GM18907 (cell line): ENCODE results near the gene ADAP1.

Experiments used
- ATAC-seq: cut with Tn5 transposase; IDR thresholded peaks from one replicate; pipeline ENCODE4 v1.9.1; 2021; ENCODE audit warnings: mild to moderate bottlenecking, moderate library complexity; ENCODE audit not compliant: unreplicated experiment

The ADAP1 gene

DNA sequence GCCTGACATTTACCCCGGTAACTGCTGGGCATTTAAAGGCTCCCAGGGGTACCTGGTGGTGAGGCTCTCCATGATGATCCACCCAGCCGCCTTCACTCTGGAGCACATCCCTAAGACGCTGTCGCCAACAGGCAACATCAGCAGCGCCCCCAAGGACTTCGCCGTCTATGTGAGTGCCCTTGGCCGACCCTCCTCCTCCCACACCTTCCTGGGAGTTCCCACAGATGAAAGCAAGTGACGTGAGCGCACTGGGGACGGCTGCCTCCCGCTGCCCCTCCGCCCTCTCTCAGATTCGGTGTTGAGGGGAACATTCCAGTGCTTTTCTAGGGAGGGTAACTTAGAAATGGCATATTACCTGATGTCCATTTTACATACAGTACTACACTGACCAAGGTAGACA is 85.1 kb downstream of the ADAP1 start:
- no peak for ATAC-seq

DNA sequence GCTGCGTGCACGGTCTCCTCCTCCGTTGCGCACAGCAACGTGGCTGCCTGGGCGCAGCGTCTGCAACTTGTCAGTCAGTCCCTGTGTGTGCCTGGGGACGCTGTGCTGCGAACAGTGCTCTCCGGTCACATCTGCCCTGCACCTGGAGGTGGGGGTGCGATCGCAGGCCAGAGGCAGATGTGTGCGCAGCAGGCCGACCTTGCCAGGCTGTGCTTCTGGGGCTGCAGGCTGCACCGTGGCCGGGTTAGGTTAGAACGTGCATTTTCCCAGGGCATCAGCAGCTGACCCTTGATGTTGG is 86.3 kb downstream of the ADAP1 start:
- no peak for ATAC-seq

DNA sequence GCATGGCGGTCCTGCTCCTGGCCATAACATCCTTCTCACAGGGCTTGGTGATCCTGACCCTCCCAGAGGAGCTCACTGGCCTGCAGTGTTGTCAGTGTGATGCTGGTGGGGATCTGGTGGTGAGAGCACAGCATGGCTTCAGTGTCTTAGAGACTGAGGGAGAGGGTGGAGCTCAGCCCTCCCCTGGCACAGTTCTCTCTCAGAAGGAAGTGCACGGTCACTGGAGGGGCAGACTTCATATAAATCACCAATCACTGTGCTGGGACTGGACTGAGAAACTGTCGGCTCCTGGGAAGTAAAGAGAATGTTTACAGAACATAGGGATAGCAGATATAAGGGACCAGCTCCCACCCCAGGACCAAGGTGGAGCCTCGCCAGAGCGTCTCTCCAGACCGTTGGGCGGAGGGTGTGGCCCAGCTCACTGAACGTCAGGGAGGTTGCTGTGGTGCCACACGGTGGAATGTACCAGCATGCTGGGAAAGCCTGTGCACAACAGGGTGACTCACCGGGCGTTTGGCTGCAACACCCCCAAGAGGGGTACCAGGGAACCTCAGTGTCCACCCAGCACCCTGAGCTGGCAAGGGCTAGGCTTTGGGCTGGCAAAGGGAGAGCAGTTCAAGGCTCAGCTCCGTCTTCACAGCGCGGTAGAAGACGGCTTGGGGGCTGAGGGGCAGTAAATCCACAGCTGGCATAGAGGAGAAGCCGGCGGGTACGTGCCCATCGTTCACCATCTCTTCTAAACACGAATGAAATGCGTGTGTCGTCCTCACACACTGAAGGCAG is 86.9 kb downstream of the ADAP1 start:
- ATAC-seq = no peak

DNA sequence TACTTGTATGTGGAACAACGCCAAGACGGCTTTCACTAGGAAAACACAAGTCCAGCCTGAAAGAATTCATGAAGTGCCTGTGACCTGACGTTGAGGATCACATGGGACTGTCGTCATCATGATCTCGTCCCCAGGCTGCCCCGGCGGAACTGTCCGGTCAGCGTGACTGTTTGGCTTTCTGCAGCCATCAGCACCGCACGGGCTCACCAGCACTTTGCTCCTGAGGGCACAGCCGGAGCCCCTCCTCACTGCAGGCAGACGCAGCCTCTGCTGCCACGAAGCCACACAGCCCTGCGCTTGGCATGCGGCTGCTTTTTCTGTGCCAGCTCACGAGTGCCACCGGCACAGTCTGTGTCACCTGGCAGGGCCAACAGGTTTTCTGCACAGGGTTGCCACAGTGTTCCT is 87.5 kb downstream of the ADAP1 start:
- no peak for ATAC-seq

DNA sequence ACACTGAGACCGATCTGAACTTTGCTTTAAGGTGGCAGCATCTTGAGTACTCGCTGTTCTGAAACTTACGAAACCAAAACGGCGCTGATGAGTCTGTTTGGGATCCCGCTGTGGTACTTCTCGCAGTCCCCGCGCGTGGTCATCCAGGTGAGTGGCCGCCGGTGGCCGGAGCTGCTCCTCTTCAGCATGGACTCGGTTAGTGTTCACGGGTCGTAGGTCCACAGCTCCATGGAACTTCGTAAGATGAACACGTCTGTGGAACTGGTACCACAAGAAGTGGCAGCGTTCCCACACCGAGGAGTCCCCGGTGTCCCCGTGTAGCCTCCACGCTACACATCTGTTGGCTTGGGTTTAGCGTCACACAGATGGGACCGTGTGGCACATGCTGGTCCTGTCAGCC is 88.6 kb downstream of the ADAP1 start:
- no peak for ATAC-seq

DNA sequence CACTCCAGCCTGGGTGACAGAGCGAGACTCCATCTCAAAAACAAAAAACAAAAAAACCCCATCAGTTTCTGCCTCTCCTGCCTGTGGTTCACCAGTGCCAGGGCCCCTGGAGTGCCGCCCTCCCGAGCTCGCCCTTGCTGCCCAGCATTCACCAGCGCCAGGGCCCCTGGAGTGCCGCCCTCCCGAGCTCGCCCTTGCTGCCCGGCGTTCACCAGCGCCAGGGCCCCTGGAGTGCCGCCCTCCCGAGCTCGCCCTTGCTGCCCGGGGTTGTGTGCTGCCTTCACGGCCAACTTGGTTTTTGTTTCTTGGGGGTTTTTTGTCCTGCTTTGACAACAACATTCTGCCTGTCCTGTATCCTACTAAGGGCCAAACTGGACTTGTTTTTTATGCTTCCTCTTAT is 91.4 kb downstream of the ADAP1 start:
- ATAC-seq = no peak

DNA sequence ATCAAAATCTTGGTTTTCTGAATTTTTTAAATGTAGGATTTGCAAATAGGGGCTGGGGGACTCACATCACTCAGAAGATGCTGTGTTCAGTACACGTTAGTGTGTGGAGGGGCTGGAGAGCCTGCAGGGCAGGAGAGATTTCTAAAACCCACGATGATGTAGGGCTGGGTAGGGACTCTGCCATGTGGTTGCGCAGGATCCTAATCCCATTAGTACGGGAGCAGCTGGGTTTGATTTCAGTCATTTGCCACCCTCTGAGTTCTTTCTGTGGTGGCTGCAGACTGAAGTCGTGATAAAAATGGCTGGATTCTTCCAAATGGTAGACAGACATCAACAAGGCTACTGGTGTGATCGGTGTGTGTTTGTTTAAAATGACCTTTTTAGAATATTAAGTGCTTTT is 92.3 kb downstream of the ADAP1 start:
- ATAC-seq = no peak

DNA sequence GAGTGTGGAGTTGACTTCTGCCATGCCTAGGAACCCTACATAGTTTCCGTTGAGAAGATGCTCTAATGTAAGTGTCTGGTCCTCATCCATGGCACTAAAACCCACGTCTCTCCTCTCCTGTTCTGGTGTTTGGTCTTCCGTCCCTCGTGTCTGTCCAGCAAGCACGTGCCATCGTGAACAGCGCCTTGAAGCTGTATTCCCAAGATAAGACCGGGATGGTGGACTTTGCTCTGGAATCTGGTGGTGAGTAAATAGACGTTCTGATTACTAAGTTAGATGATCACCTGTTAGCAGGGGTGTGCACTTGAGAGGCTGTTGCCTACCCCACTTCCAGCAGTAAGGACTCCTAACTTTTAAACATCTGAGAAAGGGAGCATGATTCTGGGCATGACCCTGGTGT is 93.3 kb downstream of the ADAP1 start:
- no peak for ATAC-seq

DNA sequence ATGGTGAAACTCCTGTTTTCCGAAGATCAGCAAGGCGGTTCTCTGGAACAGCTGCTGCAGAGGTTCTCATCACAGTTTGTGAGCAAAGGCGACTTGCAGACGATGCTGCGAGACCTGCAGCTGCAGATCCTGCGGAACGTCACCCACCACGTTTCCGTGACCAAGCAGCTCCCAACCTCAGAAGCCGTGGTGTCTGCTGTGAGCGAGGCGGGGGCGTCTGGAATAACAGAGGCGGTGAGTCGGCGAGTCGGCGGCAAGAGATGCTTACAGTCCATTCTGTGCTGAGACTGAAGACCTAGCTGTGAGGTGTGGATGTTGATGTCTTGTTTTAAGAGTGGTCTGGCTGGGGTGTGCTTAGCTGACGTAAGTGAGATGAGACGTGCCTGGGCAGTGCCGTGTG is 94.3 kb downstream of the ADAP1 start:
- ATAC-seq = no peak

DNA sequence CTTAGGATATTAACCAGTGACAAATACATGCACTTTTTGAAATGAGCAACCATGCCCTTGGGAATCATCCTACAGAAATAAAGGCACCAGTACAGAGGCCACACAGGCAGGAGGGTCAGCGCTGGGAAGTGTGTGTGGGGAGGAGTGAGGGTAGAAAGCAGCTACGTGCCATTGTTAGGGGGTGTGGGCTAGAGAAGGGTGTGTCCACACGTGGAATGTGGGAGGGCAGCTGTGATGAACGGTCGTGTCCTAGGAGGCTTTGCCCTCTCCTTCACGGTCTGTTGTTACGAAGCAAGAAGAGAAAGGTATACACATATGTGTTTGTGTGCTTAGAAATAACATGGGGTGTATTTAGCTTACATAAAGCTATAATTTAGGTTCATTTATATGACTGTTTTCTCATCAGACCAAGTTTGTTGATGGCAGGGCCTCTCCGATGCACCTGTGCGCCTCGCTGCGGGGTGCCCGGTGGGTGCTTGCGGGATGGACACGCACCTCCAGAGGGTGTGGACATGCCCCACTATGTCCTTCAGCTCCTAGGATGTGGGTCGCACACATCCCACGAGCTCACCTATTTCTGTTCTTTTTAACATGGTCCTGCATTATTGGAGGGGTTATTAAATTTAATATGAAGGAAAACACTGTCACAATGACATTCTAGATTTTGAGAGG is 95.0 kb downstream of the ADAP1 start:
- ATAC-seq = no peak

DNA sequence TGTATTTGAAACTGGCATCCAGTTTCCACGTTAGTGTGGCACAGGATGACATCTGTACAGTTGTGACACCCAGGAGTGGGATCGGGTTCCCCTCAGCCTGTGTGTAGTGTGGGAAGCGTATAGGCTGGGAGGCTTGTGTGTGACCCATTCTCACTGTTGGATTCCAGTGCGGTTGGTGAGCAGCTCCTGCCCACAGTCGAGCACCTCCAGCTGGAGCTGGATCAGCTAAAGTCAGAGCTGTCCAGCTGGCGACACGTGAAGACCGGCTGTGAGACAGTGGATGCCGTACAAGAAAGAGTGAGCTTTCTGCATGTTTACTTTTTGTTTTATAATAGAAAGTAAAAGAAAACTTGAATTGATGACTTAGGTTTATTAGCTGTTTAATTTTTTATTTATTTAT is 96.8 kb downstream of the ADAP1 start:
- no peak for ATAC-seq

DNA sequence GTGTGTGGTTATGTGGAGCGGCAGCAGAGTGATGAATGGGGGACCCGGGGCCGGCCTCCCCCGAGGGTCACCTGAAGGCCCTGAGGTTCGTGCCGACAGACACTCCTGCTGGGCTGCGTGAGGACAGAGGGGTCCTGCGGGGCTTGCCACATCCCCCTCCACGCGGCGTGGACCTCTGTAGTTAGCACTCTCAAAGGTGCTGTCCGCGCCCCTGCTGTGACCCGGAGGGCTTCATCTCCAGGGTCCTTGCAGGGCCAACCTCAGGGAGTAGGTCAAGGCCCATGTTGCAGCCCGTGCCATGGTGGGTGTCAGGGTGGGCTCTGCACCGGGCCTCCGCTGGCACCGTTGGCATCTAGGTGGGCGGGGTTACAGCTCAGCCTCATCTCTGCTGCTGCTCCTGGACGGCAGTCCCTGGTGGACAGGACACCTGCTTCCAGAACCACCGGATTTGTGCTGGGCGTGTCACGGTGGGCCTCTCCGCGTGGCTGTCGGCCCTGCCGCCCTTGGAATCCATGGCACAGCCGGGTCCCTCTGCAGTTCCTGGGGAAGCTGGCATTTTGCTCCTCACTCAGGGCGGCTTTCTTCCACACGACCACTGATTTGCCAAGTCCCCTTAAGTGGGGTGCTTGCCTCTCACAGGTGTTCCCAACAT is 97.9 kb downstream of the ADAP1 start:
- ATAC-seq = no peak

DNA sequence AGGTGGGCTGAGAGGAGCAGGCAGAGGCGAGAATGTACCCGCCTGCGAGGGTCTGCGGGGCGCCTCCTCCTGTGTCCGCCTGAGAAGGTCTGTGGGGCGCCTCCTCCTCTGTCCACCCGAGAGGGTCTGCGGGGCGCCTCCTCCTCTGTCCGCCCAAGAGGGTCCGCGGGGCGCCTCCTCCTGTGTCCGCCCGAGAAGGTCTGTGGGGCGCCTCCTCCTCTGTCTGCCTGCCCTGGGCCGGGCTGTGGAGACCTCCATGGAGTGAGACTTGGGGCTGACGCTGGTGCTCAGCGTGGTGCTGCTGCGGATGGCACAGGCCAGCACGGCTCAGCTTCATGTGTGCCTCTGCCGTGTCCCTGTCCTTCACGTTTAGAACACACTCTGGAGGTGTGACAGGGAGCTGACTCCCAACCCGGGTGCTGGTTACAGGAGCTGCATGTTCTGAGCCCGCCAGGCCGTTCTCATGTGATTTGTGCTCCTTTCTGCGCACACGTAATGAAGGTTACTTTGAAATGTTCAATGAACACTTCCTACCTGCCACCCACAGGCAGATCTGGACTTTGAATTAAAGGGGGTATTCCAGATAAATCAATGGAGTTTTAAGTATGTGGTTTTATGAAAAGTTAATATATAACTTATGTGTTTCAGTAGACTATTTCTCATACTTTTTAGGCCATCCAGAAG is 98.7 kb downstream of the ADAP1 start:
- ATAC-seq = no peak

DNA sequence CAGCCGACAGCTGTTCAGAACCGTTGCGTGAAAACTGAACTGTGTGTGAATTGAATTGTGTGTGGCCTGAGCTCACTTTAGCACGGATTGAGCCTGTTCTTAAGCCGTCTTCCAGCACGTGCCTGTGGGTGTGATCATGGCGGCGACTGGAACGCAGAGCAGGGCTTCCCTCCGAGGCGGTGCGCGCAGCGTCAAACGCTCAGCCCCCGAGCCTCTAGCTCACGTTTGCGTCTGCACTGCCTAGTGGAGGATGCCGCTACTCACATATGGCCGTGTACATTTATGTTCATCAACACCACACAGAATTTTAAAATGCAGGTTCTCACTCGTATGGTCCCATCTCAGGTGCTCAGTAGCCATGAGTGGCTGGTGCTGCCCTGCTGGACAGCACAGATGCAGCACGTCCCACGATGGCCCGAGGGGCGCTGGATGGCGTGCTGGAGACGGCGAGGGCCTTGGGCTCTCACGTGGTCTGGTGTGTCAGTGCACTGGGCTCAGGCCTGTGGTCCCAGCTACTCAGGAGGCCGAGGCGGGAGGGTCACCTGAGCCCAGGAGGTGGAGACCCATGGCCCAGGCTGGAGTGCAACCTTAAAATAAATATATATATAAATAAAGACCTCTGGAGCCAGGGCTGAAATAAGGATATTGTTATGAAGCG is 100.2 kb downstream of the ADAP1 start:
- ATAC-seq = no peak

DNA sequence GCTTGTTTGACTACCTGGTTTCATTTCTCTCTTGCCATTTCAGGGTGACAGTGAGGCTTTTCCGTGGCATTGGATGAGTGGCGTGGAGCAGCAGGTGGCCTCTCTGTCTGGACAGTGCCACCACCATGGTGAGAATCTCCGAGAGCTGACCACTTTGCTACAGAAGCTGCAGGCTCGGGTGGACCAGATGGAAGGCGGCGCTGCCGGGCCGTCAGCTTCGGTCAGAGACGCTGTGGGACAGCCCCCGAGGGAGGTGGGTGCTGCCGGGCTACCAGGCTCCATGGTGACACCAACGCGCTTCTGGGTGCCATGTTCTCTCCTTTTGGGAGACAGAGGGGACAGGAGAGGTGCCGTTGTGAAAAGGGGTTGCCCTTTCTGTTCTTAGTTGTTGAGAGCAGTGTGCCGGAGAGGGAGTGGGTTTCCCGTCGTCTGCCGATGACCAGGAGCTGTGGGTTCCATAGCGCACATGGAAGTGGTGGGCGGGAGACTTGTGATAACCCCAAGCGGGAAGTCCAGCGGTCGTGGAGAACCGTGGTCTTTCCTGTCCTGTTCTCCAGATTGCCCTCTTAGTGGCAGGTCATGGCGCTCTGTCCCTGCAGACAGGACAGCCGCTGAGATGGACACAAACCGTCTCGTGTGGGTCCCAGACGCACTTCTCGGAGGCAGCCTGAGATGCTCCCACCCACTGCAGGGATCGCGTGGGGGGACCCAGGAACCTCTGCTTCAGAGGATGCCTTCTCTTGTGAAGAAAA is 100.9 kb downstream of the ADAP1 start:
- ATAC-seq = no peak

DNA sequence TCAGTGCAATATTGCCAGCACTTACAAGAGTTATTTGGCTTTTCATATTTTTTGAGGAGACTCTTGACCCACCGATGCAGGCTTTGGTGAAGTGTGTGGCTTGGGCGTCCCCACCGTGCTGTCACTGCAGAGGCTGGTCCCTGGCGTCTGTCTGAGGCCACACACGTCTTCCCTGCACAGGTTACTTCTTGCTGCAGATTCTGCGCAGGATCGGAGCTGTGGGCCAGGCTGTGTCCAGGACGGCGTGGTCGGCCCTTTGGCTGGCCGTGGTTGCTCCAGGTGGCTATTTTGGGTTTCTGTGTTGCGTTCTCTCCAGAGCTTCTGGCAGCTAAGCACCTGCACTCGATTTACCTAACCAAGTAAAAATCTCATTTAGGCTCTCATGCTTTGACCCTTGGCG is 103.3 kb downstream of the ADAP1 start:
- ATAC-seq = no peak

DNA sequence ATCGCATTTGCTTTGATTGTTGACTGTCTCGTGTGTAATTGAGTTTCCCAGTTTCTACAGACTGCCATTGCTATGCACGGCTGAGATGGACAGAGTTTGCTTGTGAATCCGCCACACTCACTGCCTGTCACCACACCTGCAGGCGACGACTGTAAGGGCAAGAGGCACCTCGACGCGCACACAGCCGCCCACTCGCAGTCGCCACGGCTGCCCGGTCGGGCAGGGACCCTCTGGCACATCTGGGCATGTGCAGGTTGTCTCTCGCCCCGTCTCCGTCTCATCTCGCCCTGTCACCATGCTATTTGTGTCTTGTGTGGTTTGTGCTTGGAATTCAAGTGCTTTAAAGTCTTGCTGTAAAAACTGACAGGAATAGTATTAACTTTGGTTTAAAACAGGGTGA is 104.7 kb downstream of the ADAP1 start:
- ATAC-seq = no peak

DNA sequence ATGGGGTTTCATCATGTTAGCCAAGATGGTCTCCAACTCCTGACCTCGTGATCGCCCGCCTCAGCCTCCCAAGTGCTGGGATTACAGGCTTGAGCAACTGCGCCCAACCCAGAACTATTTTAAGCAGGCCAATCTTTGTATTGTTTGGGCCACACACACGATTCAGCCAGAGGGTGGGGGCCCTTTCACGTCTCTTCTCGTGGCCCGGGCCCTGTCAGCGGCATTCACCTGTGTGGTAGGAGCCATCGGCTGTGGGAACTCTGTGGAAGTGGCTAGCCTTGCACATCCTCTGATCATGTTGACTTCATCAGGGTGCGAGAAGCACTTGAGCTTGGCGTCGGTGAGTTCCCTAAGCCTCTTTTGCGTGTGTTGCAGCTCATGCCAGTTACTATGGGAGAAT is 105.3 kb downstream of the ADAP1 start:
- ATAC-seq = no peak
